Stimulated activated CD4-positive, alpha-beta T cell treated with anti-CD3 and anti-CD28 coated beads, Interleukin-4, amount 100 ng/mL, for 1 hour (primary cell): ENCODE measurements around the gene MGLL.

Source experiments
- DNase-seq: peaks from one replicate; pipeline ENCODE4 v3.0.0-alpha.2; 2020

Gene MGLL

GRCh38 chr3:127736801-127737539 is 85.3 kb downstream of the MGLL start:
- no peak for DNase-seq

GRCh38 chr3:127735767-127736693 is 86.3 kb downstream of the MGLL start:
- no peak for DNase-seq

- DNase-seq, result no peak
These were observed 87.4 kb downstream of the MGLL start for GRCh38 chr3:127734754-127735473.

GRCh38 chr3:127734181-127734720 is 88.1 kb downstream of the MGLL start:
- DNase-seq, result no peak

GRCh38 chr3:127733781-127734180 is 88.5 kb downstream of the MGLL start:
- no peak for DNase-seq

GRCh38 chr3:127732879-127733350 is 89.4 kb downstream of the MGLL start:
- DNase-seq, result no peak

- no peak for DNase-seq
These were observed 90.0 kb downstream of the MGLL start for GRCh38 chr3:127732303-127732702.

GRCh38 chr3:127731546-127732289 is 90.6 kb downstream of the MGLL start:
- no peak for DNase-seq

GRCh38 chr3:127730666-127731295 is 91.5 kb downstream of the MGLL start:
- no peak for DNase-seq

- no peak for DNase-seq
These were observed 92.1 kb downstream of the MGLL start for GRCh38 chr3:127730171-127730570.

GRCh38 chr3:127729556-127730056 is 92.7 kb downstream of the MGLL start:
- DNase-seq, result no peak

GRCh38 chr3:127728417-127729015 is 93.8 kb downstream of the MGLL start:
- no peak for DNase-seq

- no peak for DNase-seq
These were observed 95.4 kb downstream of the MGLL start for GRCh38 chr3:127726894-127727293.

GRCh38 chr3:127723011-127723567 is 99.2 kb downstream of the MGLL start:
- DNase-seq, result no peak

- DNase-seq, result no peak
These were observed 100.1 kb downstream of the MGLL start for GRCh38 chr3:127722091-127722784.

GRCh38 chr3:127720985-127721935 is 101.1 kb downstream of the MGLL start:
- DNase-seq, result no peak

- no peak for DNase-seq
These were observed 102.0 kb downstream of the MGLL start for GRCh38 chr3:127720161-127720823.

- DNase-seq, result no peak
These were observed 102.9 kb downstream of the MGLL start for GRCh38 chr3:127719369-127719768.
